Measurements from ENCODE around the gene DNAJC1.
"Not testable (repeated sequence)": the region's sequence is repeated elsewhere in the genome, so short reads cannot be mapped to it uniquely, and the experiment has no call there.

Gene DNAJC1

DNA sequence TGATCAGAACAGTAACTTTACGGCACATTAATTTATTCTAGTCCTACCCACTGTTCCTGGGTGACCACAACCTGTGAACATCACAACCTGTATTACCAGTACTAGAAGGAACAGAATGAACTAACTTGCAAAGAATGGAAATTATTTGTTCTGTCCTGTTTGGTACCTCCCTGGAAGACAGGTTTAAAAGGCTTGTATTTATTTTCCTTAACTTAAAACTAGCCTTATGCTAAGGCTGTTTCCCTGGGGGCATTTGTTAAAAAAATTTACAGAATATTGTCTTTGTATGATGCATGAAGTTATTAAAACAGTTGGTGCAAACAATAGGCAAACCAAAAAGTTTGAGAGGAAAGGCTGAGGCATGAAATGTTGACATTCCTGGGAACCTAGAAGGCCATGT lies 132.7 kb downstream of the DNAJC1 start:
- H3K4me1 ChIP-seq (ENCODE audit: control extremely low read depth in 1 of 4, control insufficient read depth in 4 of 4, insufficient read depth in 4 of 4, low read length in 3 of 4): no peaks in the 10 kb centered on the region
- peaks cover 0 to 42% (median 5%) of the 10 kb centered on the region in 4 experiments for H3K36me3 ChIP-seq (ENCODE audit: control insufficient read depth in 4 of 4, insufficient read depth in 4 of 4, low read length in 3 of 4)
- ChIA-PET CTCF (no interaction called here), POLR2A (no interaction called here)
- no peak overlapping the region for H3K27ac ChIP-seq (ENCODE audit: insufficient read depth in 1 of 2, low read depth in 1 of 2, low read length in 2 of 2, poor library complexity in 1 of 2, severe bottlenecking in 2 of 2)
- DNase-seq: no peak
- no peak overlapping the region for H3K4me3 ChIP-seq (ENCODE audit: control insufficient read depth in 1 of 7, extremely low read depth in 1 of 7, insufficient read depth in 4 of 7, low read depth in 2 of 7, low read length in 6 of 7)
- WGBS (ENCODE audit: insufficient coverage): 100% methylated on average over 1 of the region's 1 CpG
- H3K9me3 ChIP-seq (ENCODE audit: control extremely low read depth in 1 of 5, control insufficient read depth in 4 of 5, insufficient read depth in 2 of 5, low read depth in 1 of 5, low read length in 4 of 5): peaks cover 5 to 42% (median 12%) of the 10 kb centered on the region in 5 experiments
- H3K27me3 ChIP-seq (replicated peaks in 2 of 5; ENCODE audit: control insufficient read depth in 4 of 5, insufficient read depth in 5 of 5, low read length in 4 of 5): no peaks in the 10 kb centered on the region

DNA sequence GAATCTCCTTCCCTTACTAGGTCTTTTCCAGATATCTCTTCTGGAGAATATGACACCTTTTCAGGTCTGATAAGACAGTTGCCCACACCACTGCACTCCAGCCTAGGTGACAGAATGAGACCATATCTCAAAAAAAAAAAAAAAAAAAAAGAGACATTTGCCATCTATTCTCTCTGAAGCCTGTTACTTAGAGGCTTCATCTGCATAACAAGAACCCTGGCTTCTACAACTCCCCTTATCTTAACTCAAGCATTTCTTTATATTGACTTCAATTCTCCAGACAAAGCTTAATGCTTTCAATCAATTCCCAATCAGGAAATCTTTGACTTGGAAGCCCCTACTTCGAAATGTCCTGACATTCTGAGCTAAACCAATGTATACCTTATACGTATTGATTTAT lies 134.4 kb downstream of the DNAJC1 start:
- POLR2A ChIA-PET; H3K4me3 ChIP-seq (ENCODE audit: control insufficient read depth in 1 of 7, extremely low read depth in 1 of 7, insufficient read depth in 4 of 7, low read depth in 2 of 7, low read length in 6 of 7); DNase-seq; H3K27me3 ChIP-seq (replicated peaks in 2 of 5; ENCODE audit: control insufficient read depth in 4 of 5, insufficient read depth in 5 of 5, low read length in 4 of 5); H3K4me1 ChIP-seq (ENCODE audit: control extremely low read depth in 1 of 4, control insufficient read depth in 4 of 4, insufficient read depth in 4 of 4, low read length in 3 of 4); CTCF ChIA-PET; H3K27ac ChIP-seq (ENCODE audit: insufficient read depth in 1 of 2, low read depth in 1 of 2, low read length in 2 of 2, poor library complexity in 1 of 2, severe bottlenecking in 2 of 2): not testable (repeated sequence)
- 100% methylated on average over 2 of the region's 2 CpGs for WGBS (ENCODE audit: insufficient coverage)
- peaks cover 3 to 40% (median 12%) of the 10 kb centered on the region in 5 experiments for H3K9me3 ChIP-seq (ENCODE audit: control extremely low read depth in 1 of 5, control insufficient read depth in 4 of 5, insufficient read depth in 2 of 5, low read depth in 1 of 5, low read length in 4 of 5)
- peaks cover 0 to 28% (median 1%) of the 10 kb centered on the region in 4 experiments for H3K36me3 ChIP-seq (ENCODE audit: control insufficient read depth in 4 of 4, insufficient read depth in 4 of 4, low read length in 3 of 4)

DNA sequence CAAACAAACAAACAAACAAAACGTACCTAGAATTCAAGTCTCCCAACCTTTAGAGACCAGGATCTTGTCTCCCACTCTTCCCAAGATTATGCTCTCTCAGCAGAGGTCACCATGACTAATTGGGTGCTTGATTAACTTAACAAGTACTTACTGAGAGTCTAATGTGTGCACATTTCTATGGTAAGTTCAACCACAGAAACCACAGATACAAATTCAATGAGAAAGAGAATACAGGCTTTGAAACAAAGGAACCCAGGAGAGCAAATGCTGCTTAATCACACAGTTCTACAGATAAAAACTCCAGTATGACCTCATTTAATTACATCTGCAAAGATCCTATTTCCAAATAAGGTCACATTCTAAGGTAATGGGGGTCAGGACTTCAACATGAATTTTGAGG lies 142.8 kb downstream of the DNAJC1 start:
- WGBS (ENCODE audit: insufficient coverage): no CpG with 5 or more reads among the region's 1 CpG
- Histone ChIP-seq H3K9me3 (ENCODE audit: control extremely low read depth in 1 of 5, control insufficient read depth in 4 of 5, insufficient read depth in 2 of 5, low read depth in 1 of 5, low read length in 4 of 5) (peaks cover 0 to 3% (median 0%) of the 10 kb centered on the region in 5 experiments), H3K36me3 (ENCODE audit: control insufficient read depth in 4 of 4, insufficient read depth in 4 of 4, low read length in 3 of 4) (peaks cover 0 to 4% (median 0%) of the 10 kb centered on the region in 4 experiments), H3K4me3 (ENCODE audit: control insufficient read depth in 1 of 7, extremely low read depth in 1 of 7, insufficient read depth in 4 of 7, low read depth in 2 of 7, low read length in 6 of 7) (no peak overlapping the region), H3K27me3 (replicated peaks in 2 of 5; ENCODE audit: control insufficient read depth in 4 of 5, insufficient read depth in 5 of 5, low read length in 4 of 5) (no peaks in the 10 kb centered on the region), H3K27ac (ENCODE audit: insufficient read depth in 1 of 2, low read depth in 1 of 2, low read length in 2 of 2, poor library complexity in 1 of 2, severe bottlenecking in 2 of 2) (no peak overlapping the region), H3K4me1 (ENCODE audit: control extremely low read depth in 1 of 4, control insufficient read depth in 4 of 4, insufficient read depth in 4 of 4, low read length in 3 of 4) (no peaks in the 10 kb centered on the region)
- CTCF ChIA-PET: no interaction called here
- DNase-seq: no peak
- POLR2A ChIA-PET: no interaction called here

DNA sequence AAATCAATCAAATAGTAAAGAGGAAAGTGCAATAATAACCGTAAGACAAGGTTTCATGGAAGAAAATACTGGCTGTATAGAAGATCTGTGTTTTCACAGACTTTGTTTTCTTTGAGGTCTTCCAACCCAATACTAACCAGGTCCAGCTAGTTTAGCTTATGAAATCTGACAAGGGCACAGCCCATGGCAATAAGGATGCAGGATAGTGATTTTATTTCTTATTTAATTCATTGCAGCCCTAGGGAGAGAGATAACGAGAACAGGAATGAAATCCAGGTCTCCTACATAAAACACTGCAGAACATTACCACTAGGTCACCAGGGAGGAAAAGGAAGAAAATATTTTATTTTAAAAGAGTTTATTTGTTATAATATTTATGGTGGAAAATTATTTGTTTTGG lies 145.1 kb downstream of the DNAJC1 start:
- Histone ChIP-seq H3K4me1 (ENCODE audit: control extremely low read depth in 1 of 4, control insufficient read depth in 4 of 4, insufficient read depth in 4 of 4, low read length in 3 of 4) (no peaks in the 10 kb centered on the region), H3K27ac (ENCODE audit: insufficient read depth in 1 of 2, low read depth in 1 of 2, low read length in 2 of 2, poor library complexity in 1 of 2, severe bottlenecking in 2 of 2) (no peak overlapping the region), H3K36me3 (ENCODE audit: control insufficient read depth in 4 of 4, insufficient read depth in 4 of 4, low read length in 3 of 4) (peaks cover 0 to 4% (median 0%) of the 10 kb centered on the region in 4 experiments), H3K27me3 (replicated peaks in 2 of 5; ENCODE audit: control insufficient read depth in 4 of 5, insufficient read depth in 5 of 5, low read length in 4 of 5) (no peaks in the 10 kb centered on the region), H3K9me3 (ENCODE audit: control extremely low read depth in 1 of 5, control insufficient read depth in 4 of 5, insufficient read depth in 2 of 5, low read depth in 1 of 5, low read length in 4 of 5) (peaks cover 0 to 3% (median 0%) of the 10 kb centered on the region in 5 experiments), H3K4me3 (ENCODE audit: control insufficient read depth in 1 of 7, extremely low read depth in 1 of 7, insufficient read depth in 4 of 7, low read depth in 2 of 7, low read length in 6 of 7) (no peak overlapping the region)
- ChIA-PET POLR2A (interaction anchor here (0.7 kb wide), 1 partner anchor 729 kb away, joined by 3 read pairs; no protein-coding TSS in a partner anchor), CTCF (no interaction called here)
- no CpG with 5 or more reads among the region's 2 CpGs for WGBS (ENCODE audit: insufficient coverage)
- DNase-seq: no peak

DNA sequence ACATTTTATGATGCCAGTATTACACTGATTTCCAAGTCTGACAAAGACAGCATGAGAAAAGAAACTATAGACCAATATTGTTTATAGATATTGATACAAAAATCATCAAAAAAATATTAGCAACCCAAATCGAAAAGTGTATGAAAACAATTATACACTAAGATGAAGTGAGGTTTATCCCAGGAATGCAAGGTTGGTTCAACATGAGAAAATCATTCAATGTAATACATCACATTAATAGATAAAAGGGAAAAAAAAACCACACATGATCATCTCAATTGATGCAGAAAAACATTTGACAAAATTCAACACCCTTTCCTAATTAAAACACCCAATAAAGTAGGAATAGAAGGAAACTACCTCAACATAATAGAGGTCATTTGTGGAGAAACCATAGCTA lies 153.9 kb downstream of the DNAJC1 start:
- POLR2A ChIA-PET: interaction anchor here (0.5 kb wide), 1 partner anchor 10 kb away, joined by 3 read pairs; no protein-coding TSS in a partner anchor
- H3K36me3 ChIP-seq (ENCODE audit: control insufficient read depth in 4 of 4, insufficient read depth in 4 of 4, low read length in 3 of 4): peaks cover 0 to 15% (median 5%) of the 10 kb centered on the region in 4 experiments
- no CpG with 5 or more reads among the region's 1 CpG for WGBS (ENCODE audit: insufficient coverage)
- no peaks in the 10 kb centered on the region for H3K4me1 ChIP-seq (ENCODE audit: control extremely low read depth in 1 of 4, control insufficient read depth in 4 of 4, insufficient read depth in 4 of 4, low read length in 3 of 4)
- H3K4me3 ChIP-seq (ENCODE audit: control insufficient read depth in 1 of 7, extremely low read depth in 1 of 7, insufficient read depth in 4 of 7, low read depth in 2 of 7, low read length in 6 of 7): no peak overlapping the region
- peaks cover 0 to 24% (median 8%) of the 10 kb centered on the region in 5 experiments for H3K9me3 ChIP-seq (ENCODE audit: control extremely low read depth in 1 of 5, control insufficient read depth in 4 of 5, insufficient read depth in 2 of 5, low read depth in 1 of 5, low read length in 4 of 5)
- no peaks in the 10 kb centered on the region for H3K27me3 ChIP-seq (replicated peaks in 2 of 5; ENCODE audit: control insufficient read depth in 4 of 5, insufficient read depth in 5 of 5, low read length in 4 of 5)
- CTCF ChIA-PET: no interaction called here
- DNase-seq: peak; percentile 4 to 68 (median 63)
- H3K27ac ChIP-seq (ENCODE audit: insufficient read depth in 1 of 2, low read depth in 1 of 2, low read length in 2 of 2, poor library complexity in 1 of 2, severe bottlenecking in 2 of 2): no peak overlapping the region

DNA sequence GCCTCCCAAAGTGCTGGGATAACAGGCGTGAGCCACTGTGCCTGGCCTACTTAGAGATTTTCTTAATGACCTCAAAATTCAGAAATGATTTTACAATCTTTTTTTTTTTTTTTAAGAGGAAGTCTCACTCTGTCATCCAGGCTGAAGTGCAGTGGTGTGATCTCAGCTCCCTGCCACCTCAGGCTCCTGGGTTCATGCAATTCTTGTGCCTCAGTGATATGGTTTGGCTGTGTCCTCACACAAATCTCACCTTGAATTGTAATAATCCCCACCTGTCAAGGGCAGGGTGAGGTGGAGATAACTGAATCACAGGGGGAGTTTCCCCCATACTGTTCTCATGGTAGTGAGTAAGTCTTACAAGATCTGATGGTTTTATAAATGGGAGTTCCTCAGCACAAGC lies 159.9 kb downstream of the DNAJC1 start:
- no peak for DNase-seq
- POLR2A ChIA-PET: interaction anchor here (0.6 kb wide), 1 partner anchor 12 kb away, joined by 3 read pairs; no protein-coding TSS in a partner anchor

DNA sequence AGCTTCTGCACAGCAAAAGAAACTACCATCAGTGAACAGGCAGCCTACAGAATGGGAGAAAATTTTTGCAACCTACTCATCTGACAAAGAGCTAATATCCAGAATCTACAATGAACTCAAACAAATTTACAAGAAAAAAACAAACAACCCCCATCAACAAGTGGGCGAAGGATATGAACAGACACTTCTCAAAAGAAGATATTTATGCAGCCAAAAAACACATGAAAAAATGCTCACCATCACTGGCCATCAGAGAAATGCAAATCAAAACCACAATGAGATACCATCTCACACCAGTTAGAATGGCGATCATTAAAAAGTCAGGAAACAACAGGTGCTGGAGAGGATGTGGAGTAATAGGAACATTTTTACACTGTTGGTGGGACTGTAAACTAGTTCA lies 162.3 kb downstream of the DNAJC1 start:
- H3K27ac ChIP-seq (ENCODE audit: insufficient read depth in 1 of 2, low read depth in 1 of 2, low read length in 2 of 2, poor library complexity in 1 of 2, severe bottlenecking in 2 of 2); H3K4me1 ChIP-seq (ENCODE audit: control extremely low read depth in 1 of 4, control insufficient read depth in 4 of 4, insufficient read depth in 4 of 4, low read length in 3 of 4); H3K9me3 ChIP-seq (ENCODE audit: control extremely low read depth in 1 of 5, control insufficient read depth in 4 of 5, insufficient read depth in 2 of 5, low read depth in 1 of 5, low read length in 4 of 5); H3K4me3 ChIP-seq (ENCODE audit: control insufficient read depth in 1 of 7, extremely low read depth in 1 of 7, insufficient read depth in 4 of 7, low read depth in 2 of 7, low read length in 6 of 7); DNase-seq; H3K27me3 ChIP-seq (replicated peaks in 2 of 5; ENCODE audit: control insufficient read depth in 4 of 5, insufficient read depth in 5 of 5, low read length in 4 of 5); CTCF ChIA-PET; POLR2A ChIA-PET; H3K36me3 ChIP-seq (ENCODE audit: control insufficient read depth in 4 of 4, insufficient read depth in 4 of 4, low read length in 3 of 4): not testable (repeated sequence)
- WGBS (ENCODE audit: insufficient coverage): no CpG with 5 or more reads among the region's 2 CpGs

More for the DNA sequence above, 159.9 kb downstream of the DNAJC1 start:
- CTCF ChIA-PET: interaction anchor here (0.6 to 1.8 kb wide), 2 partner anchors 11 to 12 kb away, joined by 3 to 6 read pairs; no protein-coding TSS in a partner anchor
- Histone ChIP-seq H3K27me3 (replicated peaks in 2 of 5; ENCODE audit: control insufficient read depth in 4 of 5, insufficient read depth in 5 of 5, low read length in 4 of 5) (no peaks in the 10 kb centered on the region), H3K4me1 (ENCODE audit: control extremely low read depth in 1 of 4, control insufficient read depth in 4 of 4, insufficient read depth in 4 of 4, low read length in 3 of 4) (no peaks in the 10 kb centered on the region), H3K27ac (ENCODE audit: insufficient read depth in 1 of 2, low read depth in 1 of 2, low read length in 2 of 2, poor library complexity in 1 of 2, severe bottlenecking in 2 of 2) (no peak overlapping the region), H3K9me3 (ENCODE audit: control extremely low read depth in 1 of 5, control insufficient read depth in 4 of 5, insufficient read depth in 2 of 5, low read depth in 1 of 5, low read length in 4 of 5) (peaks cover 0 to 5% (median 2%) of the 10 kb centered on the region in 5 experiments), H3K36me3 (ENCODE audit: control insufficient read depth in 4 of 4, insufficient read depth in 4 of 4, low read length in 3 of 4) (peaks cover 0 to 3% (median 0%) of the 10 kb centered on the region in 4 experiments), H3K4me3 (ENCODE audit: control insufficient read depth in 1 of 7, extremely low read depth in 1 of 7, insufficient read depth in 4 of 7, low read depth in 2 of 7, low read length in 6 of 7) (no peak overlapping the region)
- WGBS (ENCODE audit: insufficient coverage): 100% methylated on average over 1 of the region's 1 CpG
